GM10266 (cell line): ENCODE results near the gene PGBD5.

ENCODE experiments used
- DNase-seq: peaks from one replicate; pipeline ENCODE4 v3.0.0; 2012; ENCODE audit errors: extremely low spot score
- CTCF ChIP-seq: IDR thresholded peaks from 2 replicates; pipeline ENCODE4 v1.5.1; 2012; ENCODE audit warnings: mild to moderate bottlenecking, low read depth; ENCODE audit not compliant: control insufficient read depth, insufficient read depth; ENCODE audit errors: missing control alignments

The PGBD5 gene

DNA sequence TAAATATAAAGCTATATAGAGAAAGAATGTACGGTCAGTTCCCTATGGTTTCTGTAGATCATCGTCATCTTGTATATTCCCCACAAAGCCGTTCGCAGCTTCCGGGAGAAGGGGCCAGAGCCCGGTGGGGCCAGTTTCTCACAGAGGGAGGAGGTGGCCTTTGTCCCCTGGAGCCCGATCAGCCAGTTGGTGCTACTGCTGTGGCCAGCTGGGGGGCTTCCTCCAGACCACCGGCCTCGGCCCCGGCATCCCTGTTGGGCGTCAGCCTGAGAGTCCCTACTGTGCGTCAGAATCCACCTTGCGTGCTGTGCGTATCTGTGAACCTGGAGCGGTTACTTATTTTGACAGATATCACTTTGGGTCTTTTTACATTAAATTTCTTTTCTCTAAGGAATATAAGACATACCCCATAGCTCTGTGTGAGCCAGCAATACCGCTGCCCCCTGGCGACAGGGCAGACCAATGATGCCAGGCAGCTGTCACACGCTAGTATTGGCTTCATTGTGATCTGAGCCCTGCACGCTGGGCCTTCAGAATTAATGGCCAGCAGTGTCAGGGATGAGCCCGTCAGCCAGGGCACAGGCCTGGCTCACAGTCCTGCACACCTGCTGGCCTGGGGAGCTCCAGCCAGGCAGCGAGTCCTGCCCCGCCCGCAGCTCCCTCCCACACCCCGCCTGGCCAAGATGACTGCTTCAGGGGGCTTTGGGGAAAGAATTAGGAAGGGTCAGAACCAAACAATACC is 145.9 kb downstream of the PGBD5 start:
- no peak for DNase-seq
- peak; percentile 16 for TF ChIP-seq CTCF

GRCh38 chr1:230279583-230279945 is 146.6 kb downstream of the PGBD5 start:
- DNase-seq: no peak
- TF ChIP-seq CTCF: no peak

GRCh38 chr1:230278871-230279582 is 147.1 kb downstream of the PGBD5 start:
- TF ChIP-seq CTCF: no peak
- DNase-seq: no peak

GRCh38 chr1:230278376-230278775 is 147.8 kb downstream of the PGBD5 start:
- DNase-seq: no peak
- no peak for TF ChIP-seq CTCF

- no peak for DNase-seq
- peak; percentile 6 for TF ChIP-seq CTCF
Observed at GRCh38 chr1:230277201-230278025, 148.7 kb downstream of the PGBD5 start.

DNA sequence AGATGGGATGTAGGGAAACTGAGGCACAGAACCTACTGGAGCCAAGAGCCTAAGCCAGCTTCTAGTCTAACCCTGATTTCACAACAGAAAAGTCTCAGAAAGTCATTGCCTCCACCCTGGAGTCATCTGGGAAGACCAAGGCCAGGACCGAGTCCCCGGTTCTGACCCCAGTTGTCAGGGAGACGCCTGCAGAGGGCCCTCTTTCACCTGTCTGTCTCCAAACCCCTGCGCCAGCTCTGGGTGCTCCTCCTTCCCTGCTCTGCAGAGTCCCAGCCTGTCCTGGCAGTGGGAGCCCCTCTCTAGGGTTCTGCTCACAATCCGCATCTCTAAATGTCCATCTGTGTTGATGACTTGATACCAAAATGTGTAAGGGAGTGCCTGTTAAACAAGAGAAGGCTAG is 149.7 kb downstream of the PGBD5 start:
- TF ChIP-seq CTCF: no peak
- no peak for DNase-seq

- no peak for TF ChIP-seq CTCF
- no peak for DNase-seq
Observed at GRCh38 chr1:230274254-230274653, 151.9 kb downstream of the PGBD5 start.
